Ovary (tissue), 3 donors: ENCODE data around the gene CMPK2.

Source experiments
- CTCF ChIP-seq, 3 donors: fragments of 450-650 bp in 2 of 3; fragments of 200-600 bp in 1 of 3; IDR thresholded peaks; one replicate each; pipeline versions ENCODE4 v1.5.1 to v1.8.0; 2016 to 2022; ENCODE audit warnings: antibody characterized with exemption in 3 of 3, mild to moderate bottlenecking in 1 of 3
- EP300 ChIP-seq: sonication (generic); formaldehyde crosslinking; IDR thresholded peaks from one replicate; pipeline ENCODE4 v1.6.1; 2017; ENCODE audit warnings: antibody characterized with exemption
- donor health status: DM: no; HTN: no; CAD: no.

- no peak for TF ChIP-seq CTCF (IDR thresholded peaks at IDR 0.05)
- no peak for TF ChIP-seq EP300
Measured at GRCh38 chr2:6806604-6807003, 59.1 kb downstream of the CMPK2 start.
